ENCODE results near the gene RS1. TPM values are rescaled to one million over a fixed set of nuclear protein-coding genes. Genes with fewer than 3 reads are reported as not detected.

The RS1 gene
- total RNA-seq, 2 experiments from 2014 or later, result not detected

GRCh38 chrX:18639280-18639679, 32.6 kb downstream of the RS1 start:
- TF ChIP-seq CTCF (conservative IDR thresholded peaks at IDR 0.05; ENCODE audit: low read length) (no peak), EZH2phosphoT487 (IDR thresholded peaks at IDR 0.05; ENCODE audit: borderline replicate concordance, low read depth, low read length) (no peak)
- Histone ChIP-seq H3K36me3 (ENCODE audit: insufficient read depth, low read length) (no peaks in the 10 kb centered on the region), H3K4me3 (ENCODE audit: low read depth, low read length, poor library complexity, severe bottlenecking) (no peak overlapping the region), H3K27ac (ENCODE audit: low read depth, low read length, poor library complexity, severe bottlenecking) (no peak overlapping the region), H3K4me2 (ENCODE audit: low read length) (no peak overlapping the region), H3K79me2 (ENCODE audit: insufficient read depth, low read depth, low read length) (no peaks in the 10 kb centered on the region), H3K9me3 (ENCODE audit: low read length) (no peaks in the 10 kb centered on the region), H3K9me2 (ENCODE audit: insufficient read depth, low read length) (no peaks in the 10 kb centered on the region), H4K20me1 (ENCODE audit: insufficient read depth, low read length) (no peaks in the 10 kb centered on the region), H2AFZ (ENCODE audit: low read length) (no peak overlapping the region), H3K4me1 (ENCODE audit: insufficient read depth, low read length, poor library complexity, severe bottlenecking) (no peaks in the 10 kb centered on the region)
- DNase-seq (ENCODE audit: low spot score), result no peak
- POLR2A ChIA-PET, result no interaction called here
- no TSS peak for BruUV-seq (replicated peaks)
- intact Hi-C loops (cut with micrococcal nuclease; ENCODE audit: unreplicated experiment), result no loop called here
- CTCF ChIA-PET (ENCODE audit: unreplicated experiment), result no interaction called here

DNA sequence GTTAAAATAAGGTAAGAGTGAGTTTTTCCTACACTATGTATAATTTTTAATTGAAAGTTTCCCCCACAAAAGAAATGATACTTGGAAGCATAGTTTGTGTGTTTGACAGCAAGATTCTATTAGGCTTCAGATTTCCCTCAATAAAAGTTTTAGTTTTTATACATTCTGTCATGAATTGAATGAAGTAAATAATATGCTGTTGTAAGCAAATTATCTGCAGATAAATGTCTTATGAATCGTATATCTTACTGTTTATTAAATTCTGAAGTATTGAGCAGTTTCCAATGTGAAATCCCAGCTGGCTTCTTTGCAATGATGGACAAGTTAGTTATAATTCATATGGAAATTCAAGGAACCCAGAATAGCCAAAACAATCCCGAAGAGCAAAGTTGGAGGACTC, 33.5 kb downstream of the RS1 start:
- intact Hi-C loops (cut with micrococcal nuclease; ENCODE audit: unreplicated experiment), result no loop called here
- Histone ChIP-seq H3K9me3 (ENCODE audit: low read length) (no peaks in the 10 kb centered on the region), H3K4me2 (ENCODE audit: low read length) (no peak overlapping the region), H3K36me3 (ENCODE audit: insufficient read depth, low read length) (no peaks in the 10 kb centered on the region), H2AFZ (ENCODE audit: low read length) (no peak overlapping the region), H3K4me1 (ENCODE audit: insufficient read depth, low read length, poor library complexity, severe bottlenecking) (no peaks in the 10 kb centered on the region), H3K79me2 (ENCODE audit: insufficient read depth, low read depth, low read length) (no peaks in the 10 kb centered on the region), H3K27ac (ENCODE audit: low read depth, low read length, poor library complexity, severe bottlenecking) (no peak overlapping the region), H3K9me2 (ENCODE audit: insufficient read depth, low read length) (no peaks in the 10 kb centered on the region), H4K20me1 (ENCODE audit: insufficient read depth, low read length) (no peaks in the 10 kb centered on the region), H3K4me3 (ENCODE audit: low read depth, low read length, poor library complexity, severe bottlenecking) (no peak overlapping the region)
- ChIA-PET POLR2A (no interaction called here), CTCF (ENCODE audit: unreplicated experiment) (no interaction called here)
- no peak for DNase-seq (ENCODE audit: low spot score)
- TF ChIP-seq EZH2phosphoT487 (IDR thresholded peaks at IDR 0.05; ENCODE audit: borderline replicate concordance, low read depth, low read length) (no peak), CTCF (conservative IDR thresholded peaks at IDR 0.05; ENCODE audit: low read length) (no peak)
- BruUV-seq (replicated peaks), result no TSS peak

DNA sequence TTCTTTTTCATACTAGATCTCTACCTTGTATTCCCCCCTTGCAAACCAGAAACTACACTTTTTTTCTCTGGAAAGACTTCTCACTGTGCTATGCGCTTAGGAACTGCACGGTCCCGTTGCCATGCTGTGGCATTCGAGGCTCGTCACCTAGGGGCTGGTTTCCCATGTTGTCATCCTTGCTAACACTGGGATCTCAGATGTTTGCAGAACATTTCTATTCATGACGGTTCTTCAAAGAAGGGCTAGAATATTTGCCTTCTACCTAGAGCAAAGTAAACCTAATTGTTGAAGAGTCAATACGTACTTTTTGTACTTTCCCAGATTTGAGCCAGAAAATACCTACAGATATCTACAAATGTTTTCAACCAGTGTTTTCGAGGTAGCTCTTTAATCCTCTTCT, 41.0 kb downstream of the RS1 start:
- H4K20me1 ChIP-seq (ENCODE audit: insufficient read depth, low read length), result no peaks in the 10 kb centered on the region
- no peaks in the 10 kb centered on the region for H3K36me3 ChIP-seq (ENCODE audit: insufficient read depth, low read length)
- TF ChIP-seq EZH2phosphoT487 (IDR thresholded peaks at IDR 0.05; ENCODE audit: borderline replicate concordance, low read depth, low read length) (no peak), CTCF (conservative IDR thresholded peaks at IDR 0.05; ENCODE audit: low read length) (no peak)
- DNase-seq (ENCODE audit: low spot score), result no peak
- no peaks in the 10 kb centered on the region for H3K9me2 ChIP-seq (ENCODE audit: insufficient read depth, low read length)
- no peak overlapping the region for H3K4me3 ChIP-seq (ENCODE audit: low read depth, low read length, poor library complexity, severe bottlenecking)
- no peak overlapping the region for H2AFZ ChIP-seq (ENCODE audit: low read length)
- no peaks in the 10 kb centered on the region for H3K4me1 ChIP-seq (ENCODE audit: insufficient read depth, low read length, poor library complexity, severe bottlenecking)
- BruUV-seq (replicated peaks), result no TSS peak
- H3K27ac ChIP-seq (ENCODE audit: low read depth, low read length, poor library complexity, severe bottlenecking), result no peak overlapping the region
- H3K79me2 ChIP-seq (ENCODE audit: insufficient read depth, low read depth, low read length), result no peaks in the 10 kb centered on the region
- no peak overlapping the region for H3K4me2 ChIP-seq (ENCODE audit: low read length)
- CTCF ChIA-PET (ENCODE audit: unreplicated experiment), result no interaction called here
- intact Hi-C loops (cut with micrococcal nuclease; ENCODE audit: unreplicated experiment), result no loop called here
- POLR2A ChIA-PET, result no interaction called here
- no peaks in the 10 kb centered on the region for H3K9me3 ChIP-seq (ENCODE audit: low read length)
